GM12801 (cell line): ENCODE results near the gene JAKMIP2.

Experiments used
- TF ChIP-seq, protein P1 (sequence below): IDR thresholded peaks from one replicate; pipeline ENCODE4 v1.5.1; 2011; ENCODE audit warnings: control low read depth; ENCODE audit not compliant: insufficient read length; ENCODE audit errors: extremely low read depth

JAKMIP2 gene

DNA sequence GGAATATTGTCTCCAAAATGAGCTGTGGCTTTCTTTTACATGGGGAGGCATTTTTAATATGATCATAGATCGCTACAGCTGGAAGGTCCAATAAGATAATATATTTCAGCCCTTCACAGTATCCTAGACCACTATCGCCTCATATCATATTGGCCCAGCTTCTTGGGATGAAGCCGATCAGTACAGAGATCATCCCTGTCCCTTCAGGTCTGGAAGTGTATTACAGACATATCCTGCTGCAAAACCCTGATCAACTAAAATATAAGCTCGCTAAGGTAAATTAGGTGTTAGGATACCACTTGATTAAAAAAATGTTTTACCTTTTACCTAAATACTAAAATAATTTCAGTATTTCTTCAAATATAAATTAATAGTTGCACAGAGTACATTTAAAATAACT lies 41.7 kb downstream of the JAKMIP2 start:
- TF ChIP-seq, protein P1, sequence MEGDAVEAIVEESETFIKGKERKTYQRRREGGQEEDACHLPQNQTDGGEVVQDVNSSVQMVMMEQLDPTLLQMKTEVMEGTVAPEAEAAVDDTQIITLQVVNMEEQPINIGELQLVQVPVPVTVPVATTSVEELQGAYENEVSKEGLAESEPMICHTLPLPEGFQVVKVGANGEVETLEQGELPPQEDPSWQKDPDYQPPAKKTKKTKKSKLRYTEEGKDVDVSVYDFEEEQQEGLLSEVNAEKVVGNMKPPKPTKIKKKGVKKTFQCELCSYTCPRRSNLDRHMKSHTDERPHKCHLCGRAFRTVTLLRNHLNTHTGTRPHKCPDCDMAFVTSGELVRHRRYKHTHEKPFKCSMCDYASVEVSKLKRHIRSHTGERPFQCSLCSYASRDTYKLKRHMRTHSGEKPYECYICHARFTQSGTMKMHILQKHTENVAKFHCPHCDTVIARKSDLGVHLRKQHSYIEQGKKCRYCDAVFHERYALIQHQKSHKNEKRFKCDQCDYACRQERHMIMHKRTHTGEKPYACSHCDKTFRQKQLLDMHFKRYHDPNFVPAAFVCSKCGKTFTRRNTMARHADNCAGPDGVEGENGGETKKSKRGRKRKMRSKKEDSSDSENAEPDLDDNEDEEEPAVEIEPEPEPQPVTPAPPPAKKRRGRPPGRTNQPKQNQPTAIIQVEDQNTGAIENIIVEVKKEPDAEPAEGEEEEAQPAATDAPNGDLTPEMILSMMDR, result no peak

DNA sequence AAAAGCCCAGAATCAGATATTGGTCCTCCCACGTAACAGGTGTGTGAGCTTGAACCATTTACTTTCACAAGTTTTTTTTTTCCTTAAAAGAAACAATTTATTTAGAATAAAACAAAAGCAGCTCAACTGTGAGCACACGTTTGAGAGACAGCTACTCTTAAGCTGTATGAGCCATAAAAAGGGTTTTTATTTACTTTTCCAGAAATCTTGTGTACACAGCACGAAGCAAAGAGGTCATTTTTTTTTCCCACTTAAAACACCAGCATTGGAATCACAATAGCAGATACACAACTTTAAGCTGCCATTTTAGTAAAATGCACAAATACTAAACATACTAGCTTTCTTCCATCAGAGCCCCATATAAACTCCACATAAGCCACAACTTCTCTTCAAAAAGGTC lies 44.6 kb downstream of the JAKMIP2 start:
- TF ChIP-seq, protein P1, result no peak

DNA sequence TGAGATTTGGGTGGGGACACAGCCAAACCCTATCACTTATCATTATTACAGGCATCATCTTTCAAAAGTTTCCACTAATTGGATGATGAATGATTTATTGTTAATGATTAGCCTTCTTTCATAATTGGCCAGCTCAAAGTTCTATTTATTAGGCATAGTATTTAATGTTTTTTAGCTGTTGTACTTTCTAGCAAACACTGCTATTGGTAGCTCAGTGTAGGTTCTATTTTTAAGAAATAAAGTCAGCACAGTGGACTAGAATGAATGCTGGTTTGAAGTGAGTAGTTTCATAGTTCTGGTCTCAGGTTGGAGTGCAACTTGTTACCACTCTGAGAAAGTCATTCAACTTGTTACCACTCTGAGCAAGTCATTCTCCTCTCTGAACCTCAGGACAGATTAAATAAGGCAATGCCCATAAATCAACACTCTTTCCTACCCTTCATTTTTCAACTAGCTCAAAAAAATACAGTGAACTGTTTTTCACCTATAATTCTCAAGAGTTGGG lies 46.9 kb downstream of the JAKMIP2 start:
- TF ChIP-seq, protein P1, result no peak

DNA sequence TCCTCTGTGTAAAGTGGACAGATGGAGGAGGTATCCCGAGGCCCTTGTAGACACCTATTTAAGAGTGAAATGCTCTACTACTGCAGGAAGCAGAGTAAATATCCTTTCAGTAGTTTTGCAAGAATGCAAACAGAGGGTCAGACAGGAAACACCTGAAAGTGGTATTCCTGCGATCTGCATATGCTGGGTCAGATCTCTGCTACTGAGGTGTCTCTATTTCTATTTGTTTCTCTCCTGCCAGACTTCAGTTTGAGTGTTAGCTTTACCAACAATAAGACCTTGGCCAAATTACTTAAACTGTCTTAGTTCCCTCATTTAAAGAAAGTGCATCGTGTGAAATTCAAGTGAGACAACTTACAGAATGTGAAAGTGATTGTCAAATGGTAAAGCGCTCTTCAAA lies 47.6 kb downstream of the JAKMIP2 start:
- TF ChIP-seq, protein P1, result no peak

DNA sequence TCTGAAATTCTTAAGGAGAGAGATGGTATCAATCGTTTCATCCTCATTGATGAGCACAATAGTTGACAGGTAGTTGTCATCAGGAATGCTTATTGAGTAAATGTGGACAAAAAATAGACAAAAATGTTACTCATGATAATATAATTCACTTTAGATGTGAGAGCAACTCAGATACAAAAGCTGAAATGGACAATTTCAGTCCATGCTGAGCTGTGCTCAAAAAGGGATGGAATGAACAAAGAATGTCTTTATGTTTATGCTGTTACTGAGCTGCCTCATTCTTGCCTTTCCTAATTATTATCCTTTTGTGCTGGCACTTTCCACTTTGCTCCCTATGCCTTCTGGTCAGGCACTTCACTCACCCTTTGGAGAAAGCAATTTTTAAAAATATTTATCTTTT lies 49.5 kb downstream of the JAKMIP2 start:
- TF ChIP-seq, protein P1, result no peak

DNA sequence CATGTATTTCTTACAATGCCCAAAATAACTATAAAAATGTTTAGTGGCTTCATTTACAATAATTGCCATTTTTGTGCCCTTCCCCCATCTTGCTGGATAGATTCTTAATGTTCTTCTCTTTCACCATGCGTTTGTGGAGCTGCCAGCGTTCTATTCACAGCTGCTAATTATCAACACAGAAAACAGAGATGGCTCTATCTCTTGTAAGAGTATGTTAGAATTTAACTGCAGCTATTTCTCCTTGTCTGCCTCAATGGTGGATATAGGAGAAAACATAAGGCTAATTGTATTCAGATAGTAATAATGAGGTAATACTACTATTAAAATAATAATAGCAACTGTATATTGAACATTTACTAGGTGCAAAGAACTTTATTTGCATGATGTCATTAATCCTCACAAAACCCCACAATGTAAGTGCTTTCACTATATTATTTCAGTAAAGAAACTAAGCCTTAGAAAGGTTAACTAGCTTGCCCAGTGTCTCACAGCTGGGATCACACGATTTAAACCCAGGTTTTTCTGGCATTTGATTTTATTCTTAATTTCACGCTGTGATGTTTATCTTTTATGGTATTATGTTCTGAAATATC lies 50.1 kb downstream of the JAKMIP2 start:
- TF ChIP-seq, protein P1, result no peak

DNA sequence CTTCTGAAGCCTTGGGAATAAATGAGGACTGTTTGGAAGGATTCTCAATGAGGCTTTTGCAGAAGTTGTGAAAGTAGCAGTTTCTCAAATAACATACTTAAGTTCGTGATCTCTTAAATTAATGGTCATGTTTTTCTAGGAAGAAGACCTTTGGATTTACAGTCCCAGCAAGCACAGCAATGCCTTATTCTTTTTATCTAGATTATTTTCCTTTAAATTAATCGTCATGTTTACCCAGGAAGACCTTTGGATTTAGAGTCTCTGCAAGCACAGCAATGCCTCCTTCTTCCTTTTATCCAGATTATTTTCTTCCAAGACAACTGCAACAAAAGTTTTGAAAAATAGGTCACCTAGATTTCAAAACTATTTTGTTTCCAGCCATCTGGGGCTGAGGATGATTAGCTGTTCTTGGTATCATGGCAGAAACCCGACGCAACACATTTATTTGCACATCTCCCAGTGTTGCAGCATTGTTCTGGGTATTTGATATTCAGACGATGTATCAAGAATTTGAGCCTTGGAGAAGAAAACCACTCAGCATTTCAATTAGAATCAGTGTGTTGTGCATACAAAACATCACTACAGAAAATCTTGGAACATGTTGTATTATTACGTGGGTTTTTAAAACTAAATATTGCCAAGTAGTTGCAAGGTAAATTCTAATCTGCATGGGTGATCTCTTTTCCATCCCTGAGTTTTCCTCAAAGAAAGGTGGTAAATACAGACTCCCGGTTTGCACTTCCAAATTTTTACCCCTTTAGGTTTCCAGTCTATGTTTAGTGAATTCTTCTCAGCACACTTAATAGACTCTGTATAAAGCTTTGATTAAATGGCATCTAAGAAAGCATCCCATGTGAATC lies 50.9 kb downstream of the JAKMIP2 start:
- TF ChIP-seq, protein P1, result no peak
